Measurements from ENCODE around the gene RASSF5. TPM values are rescaled to one million over a fixed set of nuclear protein-coding genes. Genes with fewer than 3 reads are reported as not detected.
A peak's percentile ranks its signal among the peaks of the same experiment; 100 is the strongest.

Gene RASSF5
- total and polyA plus RNA-seq, 2 experiments from 2014 or later, result 0.48 to 4.4 TPM

- H3K27ac ChIP-seq (ENCODE audit: low read depth), result 0 out of 2 replicates have a peak overlapping the region, but pooled peaks have one; percentile 47
- ATAC-seq, result peak; percentile 36
- no peaks in the 10 kb centered on the region; the same call in 2 of the 3 replicates for H3K9me3 Mint-ChIP-seq
Measured at GRCh38 chr1:206470692-206471414, 36.5 kb upstream of the RASSF5 start.

More at GRCh38 chr1:206470692-206471414, 36.5 kb upstream of the RASSF5 start:
- TF ChIP-seq ZNF462 (CRISPR knock-in tag; IDR thresholded peaks at IDR 0.05) (no peak), NANOG (IDR thresholded peaks at IDR 0.05; ENCODE audit: borderline replicate concordance) (no peak), EZH2 (IDR thresholded peaks at IDR 0.05; ENCODE audit: low read depth, unreplicated experiment) (no peak), ZNF331 (CRISPR knock-in tag; IDR thresholded peaks at IDR 0.05; ENCODE audit: low read depth) (no peak), ETS1 (IDR thresholded peaks at IDR 0.05) (no peak), CREB1 (CRISPR knock-in tag; IDR thresholded peaks at IDR 0.05; ENCODE audit: low read depth) (no peak), EZH2phosphoT487 (IDR thresholded peaks at IDR 0.05; ENCODE audit: unreplicated experiment) (no peak), JUNB (IDR thresholded peaks at IDR 0.05; ENCODE audit: unreplicated experiment) (no peak), ZNF114 (CRISPR knock-in tag; IDR thresholded peaks at IDR 0.05) (no peak), REST (IDR thresholded peaks at IDR 0.05; ENCODE audit: unreplicated experiment) (no peak), STAT1 (IDR thresholded peaks at IDR 0.05; ENCODE audit: unreplicated experiment) (no peak), CTCF (conservative IDR thresholded peaks at IDR 0.05; ENCODE audit: low read depth in 2 of 2) (no peak), POLR2AphosphoS5 (IDR thresholded peaks at IDR 0.05; ENCODE audit: low read depth) (no peak)
- H3K4me3 ChIP-seq, result peak overlapping the region; percentile 71
- no peaks in the 10 kb centered on the region for H3K27me3 ChIP-seq (ENCODE audit: insufficient read depth)
- Mint-ChIP-seq H3K27me3 (ENCODE audit: insufficient read depth, low read depth, poor library complexity) (peaks cover 21% of the 10 kb centered on the region), H3K27ac (peak overlapping the region; percentile 78; the same call in 1 of the 2 replicates), H3K4me1 (peaks cover 62% of the 10 kb centered on the region), H3K4me3 (peak overlapping the region; percentile 77), H3K36me3 (ENCODE audit: low read depth) (peaks cover 18% of the 10 kb centered on the region)
- no peaks in the 10 kb centered on the region for H3K36me3 ChIP-seq (ENCODE audit: insufficient read depth)
- H3K4me2 ChIP-seq, result peak overlapping the region; percentile 92
- no peaks in the 10 kb centered on the region for H3F3A ChIP-seq (replicated peaks; ENCODE audit: low read depth)
- peak overlapping the region; percentile 100 for H2AFZ ChIP-seq
- no peaks in the 10 kb centered on the region for H4K20me1 ChIP-seq (replicated peaks; ENCODE audit: insufficient read depth)
- peaks cover 40% of the 10 kb centered on the region for H3K4me1 ChIP-seq (ENCODE audit: insufficient read depth)
- H3K79me2 ChIP-seq (replicated peaks; ENCODE audit: insufficient read depth), result no peaks in the 10 kb centered on the region
- DNase-seq (ENCODE audit: low spot score), result peak; percentile 73
- H3K9me2 ChIP-seq (ENCODE audit: insufficient read depth), result no peaks in the 10 kb centered on the region
